ENCODE measurements around the gene TTC7B. TPM values are rescaled to one million over a fixed set of nuclear protein-coding genes. Genes with fewer than 3 reads are reported as not detected.

Gene TTC7B
- total and polyA plus RNA-seq, 2 of the 8 experiments (the other 6 are each of a cell fraction or from before 2014, with no cell fraction given): 23.7 to 34.0 TPM

DNA sequence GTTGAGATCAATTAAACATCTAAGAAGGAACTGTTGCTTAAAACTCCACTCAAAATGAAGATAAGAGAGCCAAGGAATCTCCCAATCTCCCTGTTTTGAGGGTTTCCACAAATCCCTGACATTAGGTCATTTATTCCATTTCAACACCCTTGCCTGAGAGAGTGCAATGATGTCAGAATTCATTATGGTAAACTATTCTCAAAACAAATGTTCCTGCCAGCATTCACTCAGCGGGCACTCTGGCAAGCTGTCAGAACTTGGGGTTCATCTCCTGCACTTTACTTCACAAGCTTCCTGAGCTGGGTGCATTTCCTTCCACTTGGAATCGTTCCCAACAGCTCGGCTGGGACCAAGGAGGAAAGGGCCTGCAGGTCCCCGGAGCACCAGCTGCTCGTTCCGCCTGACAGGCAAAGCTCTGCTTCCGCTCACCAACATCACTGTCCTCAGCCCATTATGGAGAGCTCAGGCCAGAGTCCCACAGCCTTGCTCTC lies 117.8 kb downstream of the TTC7B start (continued):
- TF ChIP-seq, protein P1, sequence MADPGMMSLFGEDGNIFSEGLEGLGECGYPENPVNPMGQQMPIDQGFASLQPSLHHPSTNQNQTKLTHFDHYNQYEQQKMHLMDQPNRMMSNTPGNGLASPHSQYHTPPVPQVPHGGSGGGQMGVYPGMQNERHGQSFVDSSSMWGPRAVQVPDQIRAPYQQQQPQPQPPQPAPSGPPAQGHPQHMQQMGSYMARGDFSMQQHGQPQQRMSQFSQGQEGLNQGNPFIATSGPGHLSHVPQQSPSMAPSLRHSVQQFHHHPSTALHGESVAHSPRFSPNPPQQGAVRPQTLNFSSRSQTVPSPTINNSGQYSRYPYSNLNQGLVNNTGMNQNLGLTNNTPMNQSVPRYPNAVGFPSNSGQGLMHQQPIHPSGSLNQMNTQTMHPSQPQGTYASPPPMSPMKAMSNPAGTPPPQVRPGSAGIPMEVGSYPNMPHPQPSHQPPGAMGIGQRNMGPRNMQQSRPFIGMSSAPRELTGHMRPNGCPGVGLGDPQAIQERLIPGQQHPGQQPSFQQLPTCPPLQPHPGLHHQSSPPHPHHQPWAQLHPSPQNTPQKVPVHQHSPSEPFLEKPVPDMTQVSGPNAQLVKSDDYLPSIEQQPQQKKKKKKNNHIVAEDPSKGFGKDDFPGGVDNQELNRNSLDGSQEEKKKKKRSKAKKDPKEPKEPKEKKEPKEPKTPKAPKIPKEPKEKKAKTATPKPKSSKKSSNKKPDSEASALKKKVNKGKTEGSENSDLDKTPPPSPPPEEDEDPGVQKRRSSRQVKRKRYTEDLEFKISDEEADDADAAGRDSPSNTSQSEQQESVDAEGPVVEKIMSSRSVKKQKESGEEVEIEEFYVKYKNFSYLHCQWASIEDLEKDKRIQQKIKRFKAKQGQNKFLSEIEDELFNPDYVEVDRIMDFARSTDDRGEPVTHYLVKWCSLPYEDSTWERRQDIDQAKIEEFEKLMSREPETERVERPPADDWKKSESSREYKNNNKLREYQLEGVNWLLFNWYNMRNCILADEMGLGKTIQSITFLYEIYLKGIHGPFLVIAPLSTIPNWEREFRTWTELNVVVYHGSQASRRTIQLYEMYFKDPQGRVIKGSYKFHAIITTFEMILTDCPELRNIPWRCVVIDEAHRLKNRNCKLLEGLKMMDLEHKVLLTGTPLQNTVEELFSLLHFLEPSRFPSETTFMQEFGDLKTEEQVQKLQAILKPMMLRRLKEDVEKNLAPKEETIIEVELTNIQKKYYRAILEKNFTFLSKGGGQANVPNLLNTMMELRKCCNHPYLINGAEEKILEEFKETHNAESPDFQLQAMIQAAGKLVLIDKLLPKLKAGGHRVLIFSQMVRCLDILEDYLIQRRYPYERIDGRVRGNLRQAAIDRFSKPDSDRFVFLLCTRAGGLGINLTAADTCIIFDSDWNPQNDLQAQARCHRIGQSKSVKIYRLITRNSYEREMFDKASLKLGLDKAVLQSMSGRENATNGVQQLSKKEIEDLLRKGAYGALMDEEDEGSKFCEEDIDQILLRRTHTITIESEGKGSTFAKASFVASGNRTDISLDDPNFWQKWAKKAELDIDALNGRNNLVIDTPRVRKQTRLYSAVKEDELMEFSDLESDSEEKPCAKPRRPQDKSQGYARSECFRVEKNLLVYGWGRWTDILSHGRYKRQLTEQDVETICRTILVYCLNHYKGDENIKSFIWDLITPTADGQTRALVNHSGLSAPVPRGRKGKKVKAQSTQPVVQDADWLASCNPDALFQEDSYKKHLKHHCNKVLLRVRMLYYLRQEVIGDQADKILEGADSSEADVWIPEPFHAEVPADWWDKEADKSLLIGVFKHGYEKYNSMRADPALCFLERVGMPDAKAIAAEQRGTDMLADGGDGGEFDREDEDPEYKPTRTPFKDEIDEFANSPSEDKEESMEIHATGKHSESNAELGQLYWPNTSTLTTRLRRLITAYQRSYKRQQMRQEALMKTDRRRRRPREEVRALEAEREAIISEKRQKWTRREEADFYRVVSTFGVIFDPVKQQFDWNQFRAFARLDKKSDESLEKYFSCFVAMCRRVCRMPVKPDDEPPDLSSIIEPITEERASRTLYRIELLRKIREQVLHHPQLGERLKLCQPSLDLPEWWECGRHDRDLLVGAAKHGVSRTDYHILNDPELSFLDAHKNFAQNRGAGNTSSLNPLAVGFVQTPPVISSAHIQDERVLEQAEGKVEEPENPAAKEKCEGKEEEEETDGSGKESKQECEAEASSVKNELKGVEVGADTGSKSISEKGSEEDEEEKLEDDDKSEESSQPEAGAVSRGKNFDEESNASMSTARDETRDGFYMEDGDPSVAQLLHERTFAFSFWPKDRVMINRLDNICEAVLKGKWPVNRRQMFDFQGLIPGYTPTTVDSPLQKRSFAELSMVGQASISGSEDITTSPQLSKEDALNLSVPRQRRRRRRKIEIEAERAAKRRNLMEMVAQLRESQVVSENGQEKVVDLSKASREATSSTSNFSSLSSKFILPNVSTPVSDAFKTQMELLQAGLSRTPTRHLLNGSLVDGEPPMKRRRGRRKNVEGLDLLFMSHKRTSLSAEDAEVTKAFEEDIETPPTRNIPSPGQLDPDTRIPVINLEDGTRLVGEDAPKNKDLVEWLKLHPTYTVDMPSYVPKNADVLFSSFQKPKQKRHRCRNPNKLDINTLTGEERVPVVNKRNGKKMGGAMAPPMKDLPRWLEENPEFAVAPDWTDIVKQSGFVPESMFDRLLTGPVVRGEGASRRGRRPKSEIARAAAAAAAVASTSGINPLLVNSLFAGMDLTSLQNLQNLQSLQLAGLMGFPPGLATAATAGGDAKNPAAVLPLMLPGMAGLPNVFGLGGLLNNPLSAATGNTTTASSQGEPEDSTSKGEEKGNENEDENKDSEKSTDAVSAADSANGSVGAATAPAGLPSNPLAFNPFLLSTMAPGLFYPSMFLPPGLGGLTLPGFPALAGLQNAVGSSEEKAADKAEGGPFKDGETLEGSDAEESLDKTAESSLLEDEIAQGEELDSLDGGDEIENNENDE (IDR thresholded peaks at IDR 0.05; ENCODE audit: insufficient replicate concordance, low read length): no peak
